A549 (cell line): Measurements from ENCODE around the gene CES4A.

Experiments
- CHD4 ChIP-seq: fragments of 200-600 bp; sonication (generic); IDR thresholded peaks from 2 replicates; pipeline ENCODE4 v1.6.1; 2016; ENCODE audit warnings: antibody characterized with exemption, mild to moderate bottlenecking, borderline replicate concordance
- EP300 ChIP-seq, 2 experiments: fragments of >200 bp; sonication (Bioruptor Twin); formaldehyde crosslinking; IDR thresholded peaks; 2 replicates in 1 of 2; 3 replicates in 1 of 2; pipeline ENCODE4 v1.6.1; 2016 to 2017
- POLR2A ChIP-seq: IDR thresholded peaks from 2 replicates; pipeline ENCODE4 v1.6.1; 2012; ENCODE audit warnings: mild to moderate bottlenecking, low read length
- RFX5 ChIP-seq: fragments of 450-650 bp; IDR thresholded peaks from 2 replicates; pipeline ENCODE4 v1.7.1; 2014; ENCODE audit warnings: antibody characterized with exemption, mild to moderate bottlenecking, moderate library complexity
- TF ChIP-seq, protein P1 (sequence below): fragments of >200 bp; sonication (Bioruptor Twin); formaldehyde crosslinking; IDR thresholded peaks from 3 replicates; pipeline ENCODE4 v1.5.1; 2016
- TF ChIP-seq, protein P2 (sequence below): fragments of 450-650 bp; IDR thresholded peaks from 2 replicates; pipeline ENCODE4 v1.6.1; 2014; ENCODE audit warnings: antibody characterized with exemption
- TF ChIP-seq, protein P3 (sequence below): fragments of 250-450 bp; sonication (Bioruptor Pico); IDR thresholded peaks from 2 replicates; pipeline ENCODE4 v1.5.0; 2021; ENCODE audit warnings: mild to moderate bottlenecking, moderate library complexity, borderline replicate concordance
- TF ChIP-seq, protein P4 (sequence below): fragments of 150-350 bp; IDR thresholded peaks from 2 replicates; pipeline ENCODE4 v1.6.1; 2014; ENCODE audit warnings: low read depth, mild to moderate bottlenecking, low read length

DNA sequence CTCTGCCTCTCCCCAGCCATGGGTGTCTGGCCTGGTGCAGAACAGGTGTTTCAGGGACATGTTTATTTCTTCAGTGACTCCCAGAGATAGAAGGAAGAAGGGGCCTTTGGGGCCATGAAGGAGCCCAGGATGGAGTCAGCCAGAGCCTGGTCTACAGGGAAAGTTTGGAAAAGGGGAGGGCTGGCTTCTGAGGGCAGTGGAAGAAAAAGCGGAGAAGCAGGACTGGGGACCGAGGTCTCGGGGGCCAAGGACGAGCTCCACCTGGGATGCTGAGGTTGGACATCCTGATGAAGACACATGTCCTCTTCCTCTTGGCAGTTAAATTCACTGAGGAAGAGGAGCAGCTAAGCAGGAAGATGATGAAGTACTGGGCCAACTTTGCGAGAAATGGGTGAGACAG is 45.4 kb upstream of the CES4A start:
- TF ChIP-seq, protein P1, sequence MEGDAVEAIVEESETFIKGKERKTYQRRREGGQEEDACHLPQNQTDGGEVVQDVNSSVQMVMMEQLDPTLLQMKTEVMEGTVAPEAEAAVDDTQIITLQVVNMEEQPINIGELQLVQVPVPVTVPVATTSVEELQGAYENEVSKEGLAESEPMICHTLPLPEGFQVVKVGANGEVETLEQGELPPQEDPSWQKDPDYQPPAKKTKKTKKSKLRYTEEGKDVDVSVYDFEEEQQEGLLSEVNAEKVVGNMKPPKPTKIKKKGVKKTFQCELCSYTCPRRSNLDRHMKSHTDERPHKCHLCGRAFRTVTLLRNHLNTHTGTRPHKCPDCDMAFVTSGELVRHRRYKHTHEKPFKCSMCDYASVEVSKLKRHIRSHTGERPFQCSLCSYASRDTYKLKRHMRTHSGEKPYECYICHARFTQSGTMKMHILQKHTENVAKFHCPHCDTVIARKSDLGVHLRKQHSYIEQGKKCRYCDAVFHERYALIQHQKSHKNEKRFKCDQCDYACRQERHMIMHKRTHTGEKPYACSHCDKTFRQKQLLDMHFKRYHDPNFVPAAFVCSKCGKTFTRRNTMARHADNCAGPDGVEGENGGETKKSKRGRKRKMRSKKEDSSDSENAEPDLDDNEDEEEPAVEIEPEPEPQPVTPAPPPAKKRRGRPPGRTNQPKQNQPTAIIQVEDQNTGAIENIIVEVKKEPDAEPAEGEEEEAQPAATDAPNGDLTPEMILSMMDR, result no peak
- TF ChIP-seq, protein P2, sequence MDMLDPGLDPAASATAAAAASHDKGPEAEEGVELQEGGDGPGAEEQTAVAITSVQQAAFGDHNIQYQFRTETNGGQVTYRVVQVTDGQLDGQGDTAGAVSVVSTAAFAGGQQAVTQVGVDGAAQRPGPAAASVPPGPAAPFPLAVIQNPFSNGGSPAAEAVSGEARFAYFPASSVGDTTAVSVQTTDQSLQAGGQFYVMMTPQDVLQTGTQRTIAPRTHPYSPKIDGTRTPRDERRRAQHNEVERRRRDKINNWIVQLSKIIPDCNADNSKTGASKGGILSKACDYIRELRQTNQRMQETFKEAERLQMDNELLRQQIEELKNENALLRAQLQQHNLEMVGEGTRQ, result no peak
- TF ChIP-seq EP300 (IDR thresholded peaks at IDR 0.05) (no peak), CHD4 (no peak), RFX5 (no peak), POLR2A (no peak)
- TF ChIP-seq, protein P3, sequence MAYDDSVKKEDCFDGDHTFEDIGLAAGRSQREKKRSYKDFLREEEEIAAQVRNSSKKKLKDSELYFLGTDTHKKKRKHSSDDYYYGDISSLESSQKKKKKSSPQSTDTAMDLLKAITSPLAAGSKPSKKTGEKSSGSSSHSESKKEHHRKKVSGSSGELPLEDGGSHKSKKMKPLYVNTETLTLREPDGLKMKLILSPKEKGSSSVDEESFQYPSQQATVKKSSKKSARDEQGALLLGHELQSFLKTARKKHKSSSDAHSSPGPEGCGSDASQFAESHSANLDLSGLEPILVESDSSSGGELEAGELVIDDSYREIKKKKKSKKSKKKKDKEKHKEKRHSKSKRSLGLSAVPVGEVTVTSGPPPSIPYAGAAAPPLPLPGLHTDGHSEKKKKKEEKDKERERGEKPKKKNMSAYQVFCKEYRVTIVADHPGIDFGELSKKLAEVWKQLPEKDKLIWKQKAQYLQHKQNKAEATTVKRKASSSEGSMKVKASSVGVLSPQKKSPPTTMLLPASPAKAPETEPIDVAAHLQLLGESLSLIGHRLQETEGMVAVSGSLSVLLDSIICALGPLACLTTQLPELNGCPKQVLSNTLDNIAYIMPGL (CRISPR knock-in tag), result no peak
- TF ChIP-seq, protein P4, sequence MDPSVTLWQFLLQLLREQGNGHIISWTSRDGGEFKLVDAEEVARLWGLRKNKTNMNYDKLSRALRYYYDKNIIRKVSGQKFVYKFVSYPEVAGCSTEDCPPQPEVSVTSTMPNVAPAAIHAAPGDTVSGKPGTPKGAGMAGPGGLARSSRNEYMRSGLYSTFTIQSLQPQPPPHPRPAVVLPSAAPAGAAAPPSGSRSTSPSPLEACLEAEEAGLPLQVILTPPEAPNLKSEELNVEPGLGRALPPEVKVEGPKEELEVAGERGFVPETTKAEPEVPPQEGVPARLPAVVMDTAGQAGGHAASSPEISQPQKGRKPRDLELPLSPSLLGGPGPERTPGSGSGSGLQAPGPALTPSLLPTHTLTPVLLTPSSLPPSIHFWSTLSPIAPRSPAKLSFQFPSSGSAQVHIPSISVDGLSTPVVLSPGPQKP, result no peak
